Measurements from ENCODE around the gene CD8B2.
A peak's percentile ranks its signal among the peaks of the same experiment; 100 is the strongest.
"Not testable (repeated sequence)": the region's sequence is repeated elsewhere in the genome, so short reads cannot be mapped to it uniquely, and the experiment has no call there.

Gene CD8B2

GRCh38 chr2:106486551-106487385, at the start of gene CD8B2:
Gene CD8B2, plus strand, starts transcription at chr2:106487364. Its CDS starts 63 bp downstream, at chr2:106487427.
- H3K27ac ChIP-seq: not testable (repeated sequence)

- H3K27ac ChIP-seq: not testable (repeated sequence)
- peak; percentile 23; the same call in 1 of the 2 replicates for TF ChIP-seq CTCF (IDR thresholded peaks at IDR 0.05)
Observed at GRCh38 chr2:106461882-106462281, 25.3 kb upstream of the CD8B2 start.

GRCh38 chr2:106467516-106467915, 19.6 kb upstream of the CD8B2 start:
- H3K27ac ChIP-seq: not testable (repeated sequence)

GRCh38 chr2:106468107-106468506, 19.1 kb upstream of the CD8B2 start, which contains the start of gene RGPD3:
Gene RGPD3, minus strand, starts transcription at chr2:106468413. Its CDS starts 125 bp downstream, at chr2:106468288.
- H3K27ac ChIP-seq: not testable (repeated sequence)

GRCh38 chr2:106470658-106471057, 16.5 kb upstream of the CD8B2 start:
- H3K27ac ChIP-seq: not testable (repeated sequence)
- peak; percentile 59 for TF ChIP-seq CTCF (IDR thresholded peaks at IDR 0.05)

GRCh38 chr2:106477647-106478046, 9.5 kb upstream of the CD8B2 start:
- not testable (repeated sequence) for H3K27ac ChIP-seq

GRCh38 chr2:106479563-106479962, 7.6 kb upstream of the CD8B2 start:
- not testable (repeated sequence) for H3K27ac ChIP-seq

- not testable (repeated sequence) for H3K27ac ChIP-seq
Observed at GRCh38 chr2:106487386-106488191, 425 bp downstream of the CD8B2 start.

GRCh38 chr2:106489701-106490100, 2.5 kb downstream of the CD8B2 start:
- H3K27ac ChIP-seq: not testable (repeated sequence)

- not testable (repeated sequence) for H3K27ac ChIP-seq
Observed at GRCh38 chr2:106492399-106492798, 5.2 kb downstream of the CD8B2 start.

GRCh38 chr2:106492913-106493312, 5.7 kb downstream of the CD8B2 start:
- not testable (repeated sequence) for H3K27ac ChIP-seq

- not testable (repeated sequence) for H3K27ac ChIP-seq
Observed at GRCh38 chr2:106498549-106498948, 11.4 kb downstream of the CD8B2 start.

- H3K27ac ChIP-seq: not testable (repeated sequence)
Observed at GRCh38 chr2:106500350-106500749, 13.2 kb downstream of the CD8B2 start.

GRCh38 chr2:106502351-106502750, 15.2 kb downstream of the CD8B2 start:
- H3K27ac ChIP-seq: not testable (repeated sequence)

GRCh38 chr2:106504192-106504591, 17.0 kb downstream of the CD8B2 start:
- H3K27ac ChIP-seq: not testable (repeated sequence)

- H3K27ac ChIP-seq: not testable (repeated sequence)
Observed at GRCh38 chr2:106504787-106505186, 17.6 kb downstream of the CD8B2 start.

- H3K27ac ChIP-seq: not testable (repeated sequence)
Observed at GRCh38 chr2:106506002-106506687, 19.0 kb downstream of the CD8B2 start.

GRCh38 chr2:106508660-106509373, 21.7 kb downstream of the CD8B2 start:
- H3K27ac ChIP-seq: not testable (repeated sequence)
